GM18861 (cell line): ENCODE results near the gene SIM1.

Source experiments
- ATAC-seq: cut with Tn5 transposase; IDR thresholded peaks from one replicate; pipeline ENCODE4 v1.9.1; 2021; ENCODE audit not compliant: unreplicated experiment

Gene SIM1

GRCh38 chr6:100470422-100471120 is 5.8 kb upstream of the SIM1 start:
- no peak for ATAC-seq

- ATAC-seq: no peak
Measured at GRCh38 chr6:100469101-100469859, 4.6 kb upstream of the SIM1 start.

- ATAC-seq: no peak
Measured at GRCh38 chr6:100468016-100468622, 3.4 kb upstream of the SIM1 start.

GRCh38 chr6:100467129-100468015 is 2.7 kb upstream of the SIM1 start:
- ATAC-seq: no peak

- no peak for ATAC-seq
Measured at GRCh38 chr6:100466410-100467128, 1.8 kb upstream of the SIM1 start.

GRCh38 chr6:100465701-100466409 is 1.1 kb upstream of the SIM1 start:
- ATAC-seq: no peak

- no peak for ATAC-seq
Measured at GRCh38 chr6:100464162-100464851, 414 bp downstream of the SIM1 start.

GRCh38 chr6:100463630-100464161 is 1.0 kb downstream of the SIM1 start:
- no peak for ATAC-seq

GRCh38 chr6:100462706-100463629 is 1.8 kb downstream of the SIM1 start:
- ATAC-seq: no peak

GRCh38 chr6:100461917-100462705 is 2.6 kb downstream of the SIM1 start:
- ATAC-seq: no peak

- no peak for ATAC-seq
Measured at GRCh38 chr6:100461278-100461916, 3.3 kb downstream of the SIM1 start.

GRCh38 chr6:100460650-100461204 is 4.0 kb downstream of the SIM1 start:
- no peak for ATAC-seq

- ATAC-seq: no peak
Measured at GRCh38 chr6:100459592-100460184, 5.0 kb downstream of the SIM1 start.

- no peak for ATAC-seq
Measured at GRCh38 chr6:100458841-100459591, 5.7 kb downstream of the SIM1 start.

- ATAC-seq: no peak
Measured at GRCh38 chr6:100457311-100457990, 7.3 kb downstream of the SIM1 start.
